Measurements from ENCODE around the gene GSX2.

GRCh38 chr4:54055494-54055893, 44.5 kb upstream of the GSX2 start:
- no peak for TF ChIP-seq CTCF (conservative IDR thresholded peaks at IDR 0.05 in 1 of 2, IDR thresholded peaks at IDR 0.05 in 1 of 2; ENCODE audit: low read depth in 1 of 2, low read length in 2 of 2)
- TF ChIP-seq EZH2 (IDR thresholded peaks at IDR 0.05; ENCODE audit: low read length, missing control alignments): no peak

Data from fibroblast of lung (primary cell).